Measurements from ENCODE around the gene ATP2C2. TPM values are rescaled to one million over a fixed set of nuclear protein-coding genes. Genes with fewer than 3 reads are reported as not detected.

Gene ATP2C2
- total RNA-seq, 1 donor from 2014 or later, result not detected

GRCh38 chr16:84487358-84487757 is 119.0 kb downstream of the ATP2C2 start:
- DNase-seq (ENCODE audit: low read depth), result no peak

GRCh38 chr16:84489131-84489530 is 120.8 kb downstream of the ATP2C2 start:
- no peak for DNase-seq (ENCODE audit: low read depth)

GRCh38 chr16:84495506-84495905 is 127.2 kb downstream of the ATP2C2 start:
- DNase-seq (ENCODE audit: low read depth), result no peak

- DNase-seq (ENCODE audit: low read depth), result no peak
These were observed 128.7 kb downstream of the ATP2C2 start for GRCh38 chr16:84496991-84497390.

GRCh38 chr16:84497418-84498222 is 129.3 kb downstream of the ATP2C2 start:
- no peak for DNase-seq (ENCODE audit: low read depth)

- DNase-seq (ENCODE audit: low read depth), result no peak
These were observed 129.9 kb downstream of the ATP2C2 start for GRCh38 chr16:84498223-84498610.

GRCh38 chr16:84498859-84499620 is 130.7 kb downstream of the ATP2C2 start:
- DNase-seq (ENCODE audit: low read depth), result peak; percentile 56

- DNase-seq (ENCODE audit: low read depth), result no peak
These were observed 131.3 kb downstream of the ATP2C2 start for GRCh38 chr16:84499638-84500037.

GRCh38 chr16:84500531-84500930 is 132.2 kb downstream of the ATP2C2 start:
- no peak for DNase-seq (ENCODE audit: low read depth)

- peak; percentile 78 for DNase-seq (ENCODE audit: low read depth)
These were observed 132.9 kb downstream of the ATP2C2 start for GRCh38 chr16:84501077-84501735.

GRCh38 chr16:84502075-84502474 is 133.7 kb downstream of the ATP2C2 start:
- DNase-seq (ENCODE audit: low read depth), result no peak

GRCh38 chr16:84502581-84502980 is 134.2 kb downstream of the ATP2C2 start:
- no peak for DNase-seq (ENCODE audit: low read depth)

GRCh38 chr16:84503751-84504395 is 135.5 kb downstream of the ATP2C2 start:
- no peak for DNase-seq (ENCODE audit: low read depth)

- peak; percentile 89 for DNase-seq (ENCODE audit: low read depth)
These were observed 136.3 kb downstream of the ATP2C2 start, which contains the start of gene MEAK7 for GRCh38 chr16:84504420-84505248. Gene MEAK7, minus strand, starts transcription at chr16:84504659. Its CDS starts 6,573 bp downstream, at chr16:84498086.

- DNase-seq (ENCODE audit: low read depth), result no peak
These were observed 137.2 kb downstream of the ATP2C2 start for GRCh38 chr16:84505249-84506187.

- no peak for DNase-seq (ENCODE audit: low read depth)
These were observed 139.0 kb downstream of the ATP2C2 start for GRCh38 chr16:84507011-84507982.

GRCh38 chr16:84508502-84508901 is 140.2 kb downstream of the ATP2C2 start:
- no peak for DNase-seq (ENCODE audit: low read depth)

All from renal cortical epithelial cell (primary cell).